ENCODE results near the gene ATP5F1E. TPM values are rescaled to one million over a fixed set of nuclear protein-coding genes. Genes with fewer than 3 reads are reported as not detected.

The ATP5F1E gene
- total RNA-seq, 2 donors from 2014 or later, result 62.2 to 72.3 TPM

GRCh38 chr20:59003836-59004492, 28.2 kb downstream of the ATP5F1E start:
- ATAC-seq, result no peak
- H3K4me3 Mint-ChIP-seq, result peak overlapping the region; percentile 64

GRCh38 chr20:59002874-59003399, 29.2 kb downstream of the ATP5F1E start:
- DNase-seq (ENCODE audit: low spot score) (no peak), ATAC-seq (no peak)
- Mint-ChIP-seq H3K27ac (no peak overlapping the region), H3K4me1 (ENCODE audit: low read depth in 2 of 2) (peaks cover 30 to 33% of the 10 kb centered on the region in 2 donors), H3K36me3 (no peaks in the 10 kb centered on the region), H3K4me3 (no peak overlapping the region), H3K9me3 (no peaks in the 10 kb centered on the region), H3K27me3 (no peaks in the 10 kb centered on the region)

More at GRCh38 chr20:59003836-59004492, 28.2 kb downstream of the ATP5F1E start:
- Mint-ChIP-seq H3K27me3 (no peaks in the 10 kb centered on the region), H3K9me3 (no peaks in the 10 kb centered on the region), H3K27ac (peak overlapping the region; percentile 50 to 86), H3K36me3 (no peaks in the 10 kb centered on the region), H3K4me1 (ENCODE audit: low read depth in 2 of 2) (peaks cover 30 to 33% of the 10 kb centered on the region in 2 donors)
- no peak for DNase-seq (ENCODE audit: low spot score)

GRCh38 chr20:59002388-59002787, 29.7 kb downstream of the ATP5F1E start:
- DNase-seq (ENCODE audit: low spot score), result no peak
- H3K9me3 Mint-ChIP-seq, result no peaks in the 10 kb centered on the region
- peaks cover 28 to 33% of the 10 kb centered on the region in 2 donors for H3K4me1 Mint-ChIP-seq (ENCODE audit: low read depth in 2 of 2)
- H3K27ac Mint-ChIP-seq, result no peak overlapping the region
- no peak overlapping the region for H3K4me3 Mint-ChIP-seq
- H3K27me3 Mint-ChIP-seq, result no peaks in the 10 kb centered on the region
- no peaks in the 10 kb centered on the region for H3K36me3 Mint-ChIP-seq
- ATAC-seq, result no peak

DNA sequence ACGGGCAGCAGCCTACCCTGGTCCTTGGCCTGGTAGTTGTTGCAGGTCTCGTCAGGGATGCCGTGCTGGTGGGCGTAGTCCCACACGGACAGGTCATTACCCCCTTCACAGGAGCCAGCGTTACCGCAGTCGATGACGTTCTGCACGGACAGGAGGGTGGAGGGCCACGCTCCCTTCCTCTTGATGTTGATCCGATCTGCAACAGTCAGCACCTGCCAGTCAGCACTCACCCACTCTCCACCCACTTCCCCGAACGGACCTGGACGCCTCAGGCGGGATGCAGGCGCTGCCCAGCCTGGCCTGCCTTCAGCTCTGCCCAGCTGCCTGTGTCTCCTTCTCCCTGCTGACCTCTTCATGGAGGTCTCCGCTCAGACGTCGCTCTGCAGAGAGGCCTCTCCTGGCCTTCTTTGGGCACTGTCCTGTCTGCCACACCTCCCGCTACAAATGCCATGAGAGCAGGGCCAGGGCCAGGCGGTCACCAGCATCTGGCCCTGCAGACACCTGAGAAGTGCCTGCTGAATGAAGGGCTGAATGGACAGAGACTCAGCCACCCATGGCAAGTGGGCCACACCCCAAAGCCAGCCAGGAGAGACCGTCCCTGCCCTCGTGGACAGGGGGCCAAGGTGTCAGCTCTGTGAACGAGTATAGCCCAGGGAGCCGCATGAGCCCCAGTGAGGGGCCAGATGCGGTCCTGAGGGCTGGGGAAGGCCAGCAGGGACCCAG, 30.5 kb downstream of the ATP5F1E start:
- no peak overlapping the region for H3K4me3 Mint-ChIP-seq
- H3K27ac Mint-ChIP-seq, result no peak overlapping the region
- H3K4me1 Mint-ChIP-seq (ENCODE audit: low read depth in 2 of 2), result peaks cover 28 to 33% of the 10 kb centered on the region in 2 donors
- no peaks in the 10 kb centered on the region for H3K36me3 Mint-ChIP-seq
- DNase-seq (ENCODE audit: low spot score), result no peak
- no peak for ATAC-seq
- H3K9me3 Mint-ChIP-seq, result no peaks in the 10 kb centered on the region
- no peaks in the 10 kb centered on the region for H3K27me3 Mint-ChIP-seq

DNA sequence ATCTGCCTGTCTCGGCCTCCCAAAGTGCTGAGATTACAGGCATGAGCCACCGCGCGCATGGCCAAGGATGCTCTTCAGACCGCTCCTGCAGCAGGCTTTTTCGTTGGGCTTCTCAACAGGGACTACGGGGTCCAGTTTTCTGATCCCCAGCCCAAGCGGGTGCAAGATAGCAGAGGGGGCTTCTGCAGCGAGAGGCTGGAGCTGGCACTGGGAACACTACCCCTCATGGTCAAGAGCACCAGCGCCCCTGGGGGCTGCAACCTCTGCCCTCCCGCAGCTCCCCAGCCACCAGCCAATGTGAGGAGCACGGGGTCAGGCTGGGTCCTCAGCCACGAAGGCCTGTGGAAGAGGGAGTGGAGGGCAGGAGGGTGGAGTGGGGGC, 31.1 kb downstream of the ATP5F1E start:
- Mint-ChIP-seq H3K9me3 (no peaks in the 10 kb centered on the region), H3K4me3 (no peak overlapping the region), H3K4me1 (ENCODE audit: low read depth in 2 of 2) (peaks cover 26 to 32% of the 10 kb centered on the region in 2 donors), H3K27ac (no peak overlapping the region), H3K27me3 (no peaks in the 10 kb centered on the region), H3K36me3 (peaks cover 1% of the 10 kb centered on the region)
- ATAC-seq, result no peak
- DNase-seq (ENCODE audit: low spot score), result no peak

DNA sequence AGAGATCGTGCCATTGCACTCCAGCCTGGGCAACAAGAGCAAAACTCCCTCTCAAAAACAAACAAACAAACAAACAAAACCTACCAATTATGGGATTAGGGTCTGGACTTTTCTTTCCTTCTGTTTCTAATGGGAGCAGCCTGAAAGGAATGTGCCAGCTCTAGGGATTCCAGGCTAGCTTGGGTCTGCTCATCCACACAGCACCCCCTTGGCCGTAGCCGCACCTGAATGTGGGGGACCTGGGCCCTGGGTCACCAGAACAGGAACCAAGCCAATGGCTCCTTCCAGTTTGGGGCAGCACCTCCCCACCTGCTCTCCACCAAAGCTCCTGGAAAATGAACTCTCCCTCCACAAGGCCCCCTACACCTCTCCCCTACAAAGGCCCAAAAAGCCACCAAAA, 31.8 kb downstream of the ATP5F1E start:
- Mint-ChIP-seq H3K4me1 (ENCODE audit: low read depth in 2 of 2) (peaks cover 23 to 24% of the 10 kb centered on the region in 2 donors), H3K27ac (no peak overlapping the region), H3K4me3 (no peak overlapping the region), H3K9me3 (no peaks in the 10 kb centered on the region), H3K36me3 (peaks cover 9% of the 10 kb centered on the region), H3K27me3 (no peaks in the 10 kb centered on the region)
- no peak for ATAC-seq
- no peak for DNase-seq (ENCODE audit: low spot score)

- ATAC-seq, result no peak
- H3K9me3 Mint-ChIP-seq, result no peaks in the 10 kb centered on the region
- H3K27me3 Mint-ChIP-seq, result no peaks in the 10 kb centered on the region
- no peak for DNase-seq (ENCODE audit: low spot score)
- peaks cover 11% of the 10 kb centered on the region for H3K36me3 Mint-ChIP-seq
- H3K27ac Mint-ChIP-seq, result no peak overlapping the region
- no peak overlapping the region for H3K4me3 Mint-ChIP-seq
- peaks cover 7 to 9% of the 10 kb centered on the region in 2 donors for H3K4me1 Mint-ChIP-seq (ENCODE audit: low read depth in 2 of 2)
Observed at GRCh38 chr20:58998656-58999055, 33.5 kb downstream of the ATP5F1E start.

DNA sequence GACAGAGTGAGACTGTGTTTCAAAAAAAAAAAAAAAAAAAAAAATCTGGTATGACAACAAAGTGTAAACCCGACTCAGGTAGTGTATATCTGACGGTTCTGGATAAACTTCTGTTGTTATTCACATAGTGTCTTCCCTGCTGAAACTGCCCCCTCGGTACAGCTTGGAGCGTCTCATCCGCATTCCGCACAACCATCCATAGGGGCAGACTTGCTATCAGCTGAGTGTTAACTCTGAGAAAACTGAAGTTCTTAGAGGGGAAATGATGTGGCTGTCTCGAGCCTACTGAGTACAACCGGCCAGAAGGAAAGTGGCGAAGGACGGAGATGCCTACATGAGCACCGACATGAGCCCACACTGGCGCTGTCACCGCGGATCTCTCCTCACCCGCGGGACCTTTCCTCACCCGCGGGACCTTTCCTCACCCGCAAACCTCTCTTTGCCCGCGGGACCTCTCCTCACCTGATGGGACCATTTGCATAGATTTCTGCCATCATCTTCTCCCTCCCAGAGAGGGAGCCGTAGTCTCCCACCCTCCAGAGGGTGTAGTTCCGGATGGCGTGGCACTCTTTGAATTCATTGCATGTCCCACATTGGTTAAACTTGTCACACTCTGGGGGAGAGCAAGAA, 34.9 kb downstream of the ATP5F1E start:
- DNase-seq (ENCODE audit: low spot score) (no peak), ATAC-seq (no peak)
- H3K4me1 Mint-ChIP-seq (ENCODE audit: low read depth in 2 of 2), result peaks cover 0 to 3% of the 10 kb centered on the region in 2 donors
- no peak overlapping the region for H3K27ac Mint-ChIP-seq
- H3K36me3 Mint-ChIP-seq, result peaks cover 11% of the 10 kb centered on the region
- H3K27me3 Mint-ChIP-seq, result no peaks in the 10 kb centered on the region
- H3K9me3 Mint-ChIP-seq, result no peaks in the 10 kb centered on the region
- H3K4me3 Mint-ChIP-seq, result no peak overlapping the region

- Mint-ChIP-seq H3K9me3 (no peaks in the 10 kb centered on the region), H3K4me1 (ENCODE audit: low read depth in 2 of 2) (peaks cover 3 to 4% of the 10 kb centered on the region in 2 donors), H3K36me3 (peaks cover 17% of the 10 kb centered on the region), H3K27ac (peak overlapping the region; percentile 16 to 37), H3K27me3 (no peaks in the 10 kb centered on the region), H3K4me3 (no peak overlapping the region)
- DNase-seq (ENCODE audit: low spot score) (no peak), ATAC-seq (no peak)
Observed at GRCh38 chr20:58996226-58996611, 35.9 kb downstream of the ATP5F1E start.

- Mint-ChIP-seq H3K4me3 (no peak overlapping the region), H3K27me3 (no peaks in the 10 kb centered on the region), H3K36me3 (peaks cover 20% of the 10 kb centered on the region), H3K27ac (peak overlapping the region; percentile 16 to 37), H3K9me3 (no peaks in the 10 kb centered on the region), H3K4me1 (ENCODE audit: low read depth in 2 of 2) (peaks cover 3 to 4% of the 10 kb centered on the region in 2 donors)
- DNase-seq (ENCODE audit: low spot score) (no peak), ATAC-seq (peak in 1 of 2 donors; percentile 26)
Observed at GRCh38 chr20:58995461-58996225, 36.5 kb downstream of the ATP5F1E start.

GRCh38 chr20:58994390-58995159, 37.6 kb downstream of the ATP5F1E start:
- no peak for ATAC-seq
- no peak overlapping the region for H3K27ac Mint-ChIP-seq

DNA sequence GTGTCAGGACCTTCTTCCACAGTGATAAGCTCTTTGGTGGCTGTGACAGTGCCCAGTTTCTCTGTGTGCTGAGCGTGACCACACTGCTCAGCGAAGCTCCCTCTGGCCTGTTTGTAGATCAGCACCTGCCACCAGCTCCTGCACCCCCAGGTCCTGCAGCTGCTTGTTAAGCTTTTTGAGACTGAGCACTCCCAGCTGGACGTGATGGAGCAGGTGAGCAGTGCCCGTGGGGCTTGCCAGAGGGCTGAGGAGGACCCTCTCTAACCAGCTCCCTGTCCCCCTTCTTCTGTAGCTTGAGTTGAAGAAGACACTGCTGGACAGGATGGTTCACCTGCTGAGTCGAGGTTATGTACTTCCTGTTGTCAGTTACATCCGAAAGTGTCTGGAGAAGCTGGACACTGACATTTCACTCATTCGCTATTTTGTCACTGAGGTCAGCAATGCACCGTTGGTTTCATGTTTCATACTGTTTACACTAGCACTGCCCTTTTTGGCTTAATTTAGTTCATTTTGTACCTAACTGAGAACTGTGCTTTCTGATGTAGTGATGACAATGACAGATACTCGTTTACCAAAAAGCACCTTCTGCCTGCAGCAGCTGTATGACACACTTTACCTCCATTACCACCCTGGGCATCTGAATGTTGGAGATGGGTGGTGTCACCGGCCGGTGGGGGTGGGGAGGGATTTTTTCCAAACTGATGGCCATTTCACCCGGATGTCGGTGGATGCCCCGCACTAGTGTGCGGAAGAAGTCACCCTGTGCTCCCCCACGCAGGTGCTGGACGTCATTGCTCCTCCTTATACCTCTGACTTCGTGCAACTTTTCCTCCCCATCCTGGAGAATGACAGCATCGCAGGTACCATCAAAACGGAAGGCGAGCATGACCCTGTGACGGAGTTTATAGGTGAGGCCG, 38.5 kb downstream of the ATP5F1E start:
- Mint-ChIP-seq H3K27me3 (no peaks in the 10 kb centered on the region), H3K4me3 (no peak overlapping the region), H3K27ac (no peak overlapping the region), H3K9me3 (no peaks in the 10 kb centered on the region), H3K36me3 (peaks cover 31% of the 10 kb centered on the region), H3K4me1 (ENCODE audit: low read depth in 2 of 2) (peaks cover 4 to 5% of the 10 kb centered on the region in 2 donors)
- no peak for ATAC-seq
- DNase-seq (ENCODE audit: low spot score), result no peak

More at GRCh38 chr20:58994390-58995159, 37.6 kb downstream of the ATP5F1E start:
- Mint-ChIP-seq H3K4me3 (no peak overlapping the region), H3K36me3 (peaks cover 24% of the 10 kb centered on the region), H3K4me1 (ENCODE audit: low read depth in 2 of 2) (peaks cover 3 to 4% of the 10 kb centered on the region in 2 donors), H3K9me3 (no peaks in the 10 kb centered on the region), H3K27me3 (no peaks in the 10 kb centered on the region)
- no peak for DNase-seq (ENCODE audit: low spot score)
